ENCODE data around the gene LIF.
A peak's percentile ranks its signal among the peaks of the same experiment; 100 is the strongest.

LIF gene

GRCh38 chr22:30279932-30280331, 33.4 kb upstream of the LIF start:
- H3K9me3 ChIP-seq (ENCODE audit: control extremely low read depth in 1 of 5, control insufficient read depth in 4 of 5, insufficient read depth in 2 of 5, low read depth in 1 of 5, low read length in 4 of 5), result no peaks in the 10 kb centered on the region
- no peak overlapping the region for H3K27ac ChIP-seq (ENCODE audit: insufficient read depth in 1 of 2, low read depth in 1 of 2, low read length in 2 of 2, poor library complexity in 1 of 2, severe bottlenecking in 2 of 2)
- no peak overlapping the region for H3K4me3 ChIP-seq (ENCODE audit: control insufficient read depth in 1 of 7, extremely low read depth in 1 of 7, insufficient read depth in 4 of 7, low read depth in 2 of 7, low read length in 6 of 7)
- ChIA-PET POLR2A (interaction anchor here (1.8 kb wide), 1 partner anchor 16 kb away, joined by 4 read pairs; no protein-coding TSS in a partner anchor), CTCF (interaction anchor here (1.3 to 3.9 kb wide), 5 partner anchors 8 to 172 kb away, joined by 4 to 19 read pairs (median 5); partner anchors contain the start of gene CASTOR1)
- H3K36me3 ChIP-seq (ENCODE audit: control insufficient read depth in 4 of 4, insufficient read depth in 4 of 4, low read length in 3 of 4), result no peaks in the 10 kb centered on the region
- 100% methylated on average over 2 of the region's 5 CpGs for WGBS (ENCODE audit: insufficient coverage)
- H3K4me1 ChIP-seq (ENCODE audit: control extremely low read depth in 1 of 4, control insufficient read depth in 4 of 4, insufficient read depth in 4 of 4, low read length in 3 of 4), result peaks cover 2 to 64% (median 61%) of the 10 kb centered on the region in 4 experiments
- no peaks in the 10 kb centered on the region for H3K27me3 ChIP-seq (replicated peaks in 2 of 5; ENCODE audit: control insufficient read depth in 4 of 5, insufficient read depth in 5 of 5, low read length in 4 of 5)
- no peak for DNase-seq

DNA sequence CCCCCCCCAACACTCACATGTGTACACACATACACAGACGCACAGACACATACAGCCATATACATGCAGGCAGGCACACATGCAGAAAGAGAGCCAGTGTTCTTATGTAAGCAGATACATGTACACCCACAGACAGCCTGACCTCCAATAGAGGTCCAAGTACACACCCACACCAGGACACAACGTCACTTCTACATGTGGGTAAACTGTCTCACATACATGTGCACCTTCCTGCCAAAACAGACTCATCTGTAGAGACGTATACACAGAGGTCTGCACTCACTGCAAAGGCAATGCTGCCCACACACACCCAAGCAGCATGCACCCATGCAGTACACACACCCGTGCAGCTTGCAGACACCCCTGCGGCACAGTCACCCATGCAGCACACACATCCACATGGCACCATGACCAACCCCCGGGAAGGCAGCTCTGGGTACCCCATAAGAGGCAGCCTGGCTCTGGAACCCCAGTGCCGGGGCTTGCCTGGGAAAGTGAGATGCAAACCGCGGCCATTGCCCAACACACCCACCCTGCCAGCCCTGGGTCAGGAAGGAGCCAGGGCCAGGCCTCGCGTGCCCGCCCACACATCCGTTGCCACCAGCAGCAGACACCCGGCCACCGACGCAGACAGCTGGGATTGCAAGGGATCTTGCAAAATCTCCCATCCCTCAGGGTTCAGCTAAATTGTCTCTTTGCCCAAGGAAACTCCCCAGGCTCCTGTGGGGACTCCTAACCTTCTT, 32.7 kb upstream of the LIF start:
- 68% methylated on average over 14 of the region's 16 CpGs for WGBS (ENCODE audit: insufficient coverage)
- H3K36me3 ChIP-seq (ENCODE audit: control insufficient read depth in 4 of 4, insufficient read depth in 4 of 4, low read length in 3 of 4), result no peaks in the 10 kb centered on the region
- POLR2A ChIA-PET, result interaction anchor here (1.8 kb wide), 1 partner anchor 15 kb away, joined by 4 read pairs; no protein-coding TSS in a partner anchor
- H3K4me3 ChIP-seq (ENCODE audit: control insufficient read depth in 1 of 7, extremely low read depth in 1 of 7, insufficient read depth in 4 of 7, low read depth in 2 of 7, low read length in 6 of 7), result no peak overlapping the region
- peaks cover 2 to 68% (median 62%) of the 10 kb centered on the region in 4 experiments for H3K4me1 ChIP-seq (ENCODE audit: control extremely low read depth in 1 of 4, control insufficient read depth in 4 of 4, insufficient read depth in 4 of 4, low read length in 3 of 4)
- H3K27ac ChIP-seq (ENCODE audit: insufficient read depth in 1 of 2, low read depth in 1 of 2, low read length in 2 of 2, poor library complexity in 1 of 2, severe bottlenecking in 2 of 2), result no peak overlapping the region
- CTCF ChIA-PET, result interaction anchor here (0.9 to 3.9 kb wide), 5 partner anchors 9 to 171 kb away, joined by 3 to 19 read pairs (median 5); partner anchors contain the start of gene CASTOR1
- H3K27me3 ChIP-seq (replicated peaks in 2 of 5; ENCODE audit: control insufficient read depth in 4 of 5, insufficient read depth in 5 of 5, low read length in 4 of 5), result no peaks in the 10 kb centered on the region
- H3K9me3 ChIP-seq (ENCODE audit: control extremely low read depth in 1 of 5, control insufficient read depth in 4 of 5, insufficient read depth in 2 of 5, low read depth in 1 of 5, low read length in 4 of 5), result no peaks in the 10 kb centered on the region
- peak in 2 of 3 donors; percentile 61 to 68 for DNase-seq

DNA sequence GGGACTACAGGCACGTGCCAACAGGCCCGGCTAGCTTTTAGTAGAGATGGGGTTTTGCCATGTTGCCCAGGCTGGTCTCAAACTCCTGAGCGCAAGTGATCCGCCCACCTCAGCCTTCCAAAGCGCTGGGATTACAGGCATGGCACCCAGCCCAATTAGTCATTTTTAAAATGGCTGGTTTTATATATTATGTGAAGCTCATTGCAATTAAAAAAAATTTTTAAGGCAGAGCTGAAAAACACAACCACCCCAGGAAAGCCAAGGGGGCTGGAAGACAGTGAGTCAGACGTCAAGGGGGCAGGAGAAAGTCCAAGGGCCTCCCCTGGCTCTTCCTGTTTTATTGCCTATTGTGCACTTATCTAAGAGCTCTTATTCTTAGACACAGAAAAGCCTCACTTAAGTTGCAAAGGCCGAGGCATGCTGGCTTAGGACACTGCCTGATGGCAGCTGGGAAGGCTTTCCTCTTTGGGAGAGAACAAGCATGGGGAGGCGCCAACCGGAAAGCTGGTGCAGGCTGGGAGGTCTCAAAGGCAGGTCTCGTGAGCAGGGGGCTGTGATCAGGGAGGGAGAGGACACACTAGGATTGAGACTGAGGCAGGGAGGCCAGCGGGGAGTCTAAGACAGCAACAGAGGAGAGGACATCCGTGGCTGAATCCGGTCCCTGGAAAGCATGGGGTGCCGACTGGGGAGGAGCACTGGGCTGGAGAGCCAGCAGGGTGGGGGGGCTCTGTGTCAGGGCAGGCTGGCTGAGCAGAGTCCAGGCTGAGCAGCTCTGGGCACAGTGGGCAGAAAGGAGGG, 31.2 kb upstream of the LIF start:
- H3K36me3 ChIP-seq (ENCODE audit: control insufficient read depth in 4 of 4, insufficient read depth in 4 of 4, low read length in 3 of 4), result peaks cover 0 to 1% (median 0%) of the 10 kb centered on the region in 4 experiments
- WGBS (ENCODE audit: insufficient coverage), result 30% methylated on average over 7 of the region's 14 CpGs
- peaks cover 6 to 71% (median 59%) of the 10 kb centered on the region in 4 experiments for H3K4me1 ChIP-seq (ENCODE audit: control extremely low read depth in 1 of 4, control insufficient read depth in 4 of 4, insufficient read depth in 4 of 4, low read length in 3 of 4)
- peak overlapping the region; percentile 46 to 59 for H3K27ac ChIP-seq (ENCODE audit: insufficient read depth in 1 of 2, low read depth in 1 of 2, low read length in 2 of 2, poor library complexity in 1 of 2, severe bottlenecking in 2 of 2)
- no peaks in the 10 kb centered on the region for H3K27me3 ChIP-seq (replicated peaks in 2 of 5; ENCODE audit: control insufficient read depth in 4 of 5, insufficient read depth in 5 of 5, low read length in 4 of 5)
- H3K4me3 ChIP-seq (ENCODE audit: control insufficient read depth in 1 of 7, extremely low read depth in 1 of 7, insufficient read depth in 4 of 7, low read depth in 2 of 7, low read length in 6 of 7), result peak overlapping the region in 4 of 7 experiments; percentile 22 to 49 (median 33)
- POLR2A ChIA-PET, result interaction anchor here (0.8 to 1.2 kb wide), 3 partner anchors 11 to 14 kb away, joined by 4 to 6 read pairs (median 4); partner anchors contain the start of gene OSM
- CTCF ChIA-PET, result interaction anchor here (0.8 to 3.9 kb wide), 8 partner anchors 8 to 180 kb away, joined by 3 to 19 read pairs (median 3); partner anchors contain the start of genes CASTOR1 and RNF215
- peak; percentile 60 to 86 (median 82) for DNase-seq
- H3K9me3 ChIP-seq (ENCODE audit: control extremely low read depth in 1 of 5, control insufficient read depth in 4 of 5, insufficient read depth in 2 of 5, low read depth in 1 of 5, low read length in 4 of 5), result no peaks in the 10 kb centered on the region

DNA sequence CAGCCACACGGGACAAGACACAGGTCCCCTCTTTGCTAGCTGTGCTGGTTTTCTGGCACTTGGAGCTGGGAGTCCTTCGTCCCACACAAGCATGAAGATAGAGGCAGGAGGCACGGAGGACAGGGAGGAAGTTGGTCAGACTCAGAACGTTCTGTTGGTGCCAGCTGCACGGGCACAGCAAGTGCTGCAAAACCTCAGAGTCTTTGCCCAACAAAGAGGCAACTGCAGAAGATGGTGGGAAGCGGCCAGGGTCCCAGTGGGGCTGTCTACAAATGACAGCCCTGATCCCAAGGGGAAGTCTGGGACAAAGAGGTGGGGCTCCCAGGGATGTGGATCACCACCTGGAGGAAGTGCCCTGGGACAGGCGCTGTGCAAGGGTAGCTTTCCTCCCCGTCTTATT, 29.5 kb upstream of the LIF start:
- 23% methylated on average over 8 of the region's 8 CpGs for WGBS (ENCODE audit: insufficient coverage)
- Histone ChIP-seq H3K27ac (ENCODE audit: insufficient read depth in 1 of 2, low read depth in 1 of 2, low read length in 2 of 2, poor library complexity in 1 of 2, severe bottlenecking in 2 of 2) (no peak overlapping the region), H3K4me1 (ENCODE audit: control extremely low read depth in 1 of 4, control insufficient read depth in 4 of 4, insufficient read depth in 4 of 4, low read length in 3 of 4) (peaks cover 9 to 77% (median 62%) of the 10 kb centered on the region in 4 experiments), H3K27me3 (replicated peaks in 2 of 5; ENCODE audit: control insufficient read depth in 4 of 5, insufficient read depth in 5 of 5, low read length in 4 of 5) (no peaks in the 10 kb centered on the region), H3K9me3 (ENCODE audit: control extremely low read depth in 1 of 5, control insufficient read depth in 4 of 5, insufficient read depth in 2 of 5, low read depth in 1 of 5, low read length in 4 of 5) (no peaks in the 10 kb centered on the region), H3K36me3 (ENCODE audit: control insufficient read depth in 4 of 4, insufficient read depth in 4 of 4, low read length in 3 of 4) (peaks cover 0 to 2% (median under 1%) of the 10 kb centered on the region in 4 experiments), H3K4me3 (ENCODE audit: control insufficient read depth in 1 of 7, extremely low read depth in 1 of 7, insufficient read depth in 4 of 7, low read depth in 2 of 7, low read length in 6 of 7) (peak overlapping the region in 1 of 7 experiments; percentile 19)
- DNase-seq, result peak in 1 of 3 donors; percentile 46
- ChIA-PET POLR2A (interaction anchor here (1.0 kb wide), 1 partner anchor 8 kb away, joined by 3 read pairs; no protein-coding TSS in a partner anchor), CTCF (interaction anchor here (1.2 kb wide), 1 partner anchor 9 kb away, joined by 5 read pairs; no protein-coding TSS in a partner anchor)

DNA sequence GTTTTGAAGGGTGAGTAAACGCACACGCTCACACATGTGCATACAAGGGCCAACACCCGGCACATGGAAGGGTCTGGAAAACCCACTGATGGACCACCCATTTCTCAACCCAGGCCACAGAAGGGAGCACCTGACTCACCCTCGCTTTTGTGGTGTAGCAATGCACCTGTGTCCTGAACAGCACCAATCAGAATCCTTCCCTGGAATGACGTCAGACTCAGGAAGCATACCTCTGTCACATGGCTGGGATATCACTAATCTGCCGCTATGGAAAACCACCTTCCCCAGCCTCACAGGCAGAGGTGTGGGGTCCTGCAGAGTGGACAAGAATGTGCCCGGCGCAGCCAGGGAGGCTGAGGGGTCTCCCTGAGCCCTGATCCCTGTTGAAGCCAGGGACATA, 29.1 kb upstream of the LIF start:
- no peaks in the 10 kb centered on the region for H3K27me3 ChIP-seq (replicated peaks in 2 of 5; ENCODE audit: control insufficient read depth in 4 of 5, insufficient read depth in 5 of 5, low read length in 4 of 5)
- H3K4me1 ChIP-seq (ENCODE audit: control extremely low read depth in 1 of 4, control insufficient read depth in 4 of 4, insufficient read depth in 4 of 4, low read length in 3 of 4), result peaks cover 9 to 81% (median 66%) of the 10 kb centered on the region in 4 experiments
- peak in 1 of 3 donors; percentile 49 for DNase-seq
- peak overlapping the region in 1 of 7 experiments; percentile 19 for H3K4me3 ChIP-seq (ENCODE audit: control insufficient read depth in 1 of 7, extremely low read depth in 1 of 7, insufficient read depth in 4 of 7, low read depth in 2 of 7, low read length in 6 of 7)
- 66% methylated on average over 8 of the region's 8 CpGs for WGBS (ENCODE audit: insufficient coverage)
- H3K27ac ChIP-seq (ENCODE audit: insufficient read depth in 1 of 2, low read depth in 1 of 2, low read length in 2 of 2, poor library complexity in 1 of 2, severe bottlenecking in 2 of 2), result no peak overlapping the region
- CTCF ChIA-PET, result interaction anchor here (1.2 kb wide), 1 partner anchor 10 kb away, joined by 5 read pairs; no protein-coding TSS in a partner anchor
- no peaks in the 10 kb centered on the region for H3K9me3 ChIP-seq (ENCODE audit: control extremely low read depth in 1 of 5, control insufficient read depth in 4 of 5, insufficient read depth in 2 of 5, low read depth in 1 of 5, low read length in 4 of 5)
- H3K36me3 ChIP-seq (ENCODE audit: control insufficient read depth in 4 of 4, insufficient read depth in 4 of 4, low read length in 3 of 4), result peaks cover 0 to 5% (median 1%) of the 10 kb centered on the region in 4 experiments
- POLR2A ChIA-PET, result no interaction called here

DNA sequence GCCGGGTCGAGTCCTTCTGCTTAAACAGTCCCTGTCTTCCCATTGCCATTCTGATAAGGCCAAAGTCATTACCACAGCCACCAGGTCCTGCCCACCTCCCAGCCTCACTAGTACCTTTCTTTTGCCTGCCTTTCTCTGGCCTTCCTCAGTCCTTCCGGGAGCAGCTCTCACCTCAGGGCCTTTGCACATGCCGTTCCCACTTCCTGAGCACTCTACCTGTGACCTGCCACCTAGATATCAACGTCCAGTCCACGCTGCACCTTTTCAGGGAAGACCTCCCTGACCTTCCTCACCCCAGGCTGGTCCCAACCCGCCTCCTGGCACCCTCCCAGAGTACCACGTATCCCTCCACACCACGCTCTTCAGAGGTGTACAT, 27.9 kb upstream of the LIF start:
- peaks cover 9 to 84% (median 68%) of the 10 kb centered on the region in 4 experiments for H3K4me1 ChIP-seq (ENCODE audit: control extremely low read depth in 1 of 4, control insufficient read depth in 4 of 4, insufficient read depth in 4 of 4, low read length in 3 of 4)
- no peak overlapping the region for H3K4me3 ChIP-seq (ENCODE audit: control insufficient read depth in 1 of 7, extremely low read depth in 1 of 7, insufficient read depth in 4 of 7, low read depth in 2 of 7, low read length in 6 of 7)
- no peak for DNase-seq
- WGBS (ENCODE audit: insufficient coverage), result 86% methylated on average over 9 of the region's 9 CpGs
- H3K9me3 ChIP-seq (ENCODE audit: control extremely low read depth in 1 of 5, control insufficient read depth in 4 of 5, insufficient read depth in 2 of 5, low read depth in 1 of 5, low read length in 4 of 5), result no peaks in the 10 kb centered on the region
- H3K27ac ChIP-seq (ENCODE audit: insufficient read depth in 1 of 2, low read depth in 1 of 2, low read length in 2 of 2, poor library complexity in 1 of 2, severe bottlenecking in 2 of 2), result no peak overlapping the region
- CTCF ChIA-PET, result interaction anchor here (1.2 to 1.4 kb wide), 2 partner anchors 14 kb away, joined by 3 read pairs; no protein-coding TSS in a partner anchor
- peaks cover 0 to 12% (median 1%) of the 10 kb centered on the region in 4 experiments for H3K36me3 ChIP-seq (ENCODE audit: control insufficient read depth in 4 of 4, insufficient read depth in 4 of 4, low read length in 3 of 4)
- no peaks in the 10 kb centered on the region for H3K27me3 ChIP-seq (replicated peaks in 2 of 5; ENCODE audit: control insufficient read depth in 4 of 5, insufficient read depth in 5 of 5, low read length in 4 of 5)
- POLR2A ChIA-PET, result no interaction called here
